Measurements from ENCODE around the gene MRPS26.

- TF ChIP-seq EZH2 (IDR thresholded peaks at IDR 0.05): no peak
- no peak for TF ChIP-seq POLR2AphosphoS5 (IDR thresholded peaks at IDR 0.05; ENCODE audit: borderline replicate concordance, low read depth, low read length)
- no peak for TF ChIP-seq FOXP2 (optimal IDR thresholded peaks at IDR 0.05; ENCODE audit: control extremely low read depth, extremely low read length, insufficient read depth)
Measured at GRCh38 chr20:3092611-3093379, 46.9 kb downstream of the MRPS26 start.

Data from SK-N-MC (cell line).